Fibroblast of peridontal ligament (primary cell): ENCODE measurements around the gene MYOCD.

Source experiments
- DNase-seq: peaks from one replicate; pipeline ENCODE4 v3.0.0-alpha.2; 2010; ENCODE audit errors: extremely low read depth

MYOCD gene

GRCh38 chr17:12643822-12644221 is 21.9 kb upstream of the MYOCD start:
- DNase-seq, result no peak

- no peak for DNase-seq
Measured at GRCh38 chr17:12644623-12645022, 21.1 kb upstream of the MYOCD start.

GRCh38 chr17:12646761-12647422 is 18.8 kb upstream of the MYOCD start:
- DNase-seq, result no peak

GRCh38 chr17:12648498-12648897 is 17.2 kb upstream of the MYOCD start:
- DNase-seq, result no peak

- DNase-seq, result no peak
Measured at GRCh38 chr17:12655936-12656335, 9.8 kb upstream of the MYOCD start.

- no peak for DNase-seq
Measured at GRCh38 chr17:12656354-12656753, 9.3 kb upstream of the MYOCD start.

- peak; percentile 8 for DNase-seq
Measured at GRCh38 chr17:12659500-12659899, 6.2 kb upstream of the MYOCD start.

GRCh38 chr17:12664252-12664651 is 1.4 kb upstream of the MYOCD start:
- no peak for DNase-seq

- no peak for DNase-seq
Measured at GRCh38 chr17:12664894-12665262, 812 bp upstream of the MYOCD start.

GRCh38 chr17:12666718-12667117 is 1.0 kb downstream of the MYOCD start:
- DNase-seq, result no peak

- peak; percentile 67 for DNase-seq
Measured at GRCh38 chr17:12667299-12667958, 1.7 kb downstream of the MYOCD start.

GRCh38 chr17:12671906-12672305 is 6.2 kb downstream of the MYOCD start:
- no peak for DNase-seq

GRCh38 chr17:12672947-12673346 is 7.3 kb downstream of the MYOCD start:
- no peak for DNase-seq

GRCh38 chr17:12673788-12674187 is 8.1 kb downstream of the MYOCD start:
- no peak for DNase-seq

- DNase-seq, result no peak
Measured at GRCh38 chr17:12680407-12680897, 14.8 kb downstream of the MYOCD start.

- DNase-seq, result no peak
Measured at GRCh38 chr17:12680993-12681392, 15.3 kb downstream of the MYOCD start.

GRCh38 chr17:12683299-12683698 is 17.6 kb downstream of the MYOCD start:
- no peak for DNase-seq

GRCh38 chr17:12686486-12686885 is 20.8 kb downstream of the MYOCD start:
- no peak for DNase-seq

GRCh38 chr17:12688382-12688781 is 22.7 kb downstream of the MYOCD start:
- DNase-seq, result no peak

- DNase-seq, result peak; percentile 31
Measured at GRCh38 chr17:12691173-12691572, 25.5 kb downstream of the MYOCD start.

GRCh38 chr17:12693640-12694039 is 27.9 kb downstream of the MYOCD start:
- DNase-seq, result peak; percentile 27

- DNase-seq, result no peak
Measured at GRCh38 chr17:12706070-12706469, 40.4 kb downstream of the MYOCD start.

- no peak for DNase-seq
Measured at GRCh38 chr17:12709063-12709462, 43.4 kb downstream of the MYOCD start.

GRCh38 chr17:12712415-12712814 is 46.7 kb downstream of the MYOCD start:
- no peak for DNase-seq
